Measurements from ENCODE around the gene MGAT3. TPM values are rescaled to one million over a fixed set of nuclear protein-coding genes. Genes with fewer than 3 reads are reported as not detected.

The MGAT3 gene
- polyA plus RNA-seq, 3 donors = 0.03 TPM; not detected in 2

- Histone ChIP-seq H3K9me3 (replicated peaks in 1 of 2; ENCODE audit: control insufficient read depth in 1 of 2, insufficient read depth in 1 of 2, low read length in 2 of 2) (no peaks in the 10 kb centered on the region), H3K9ac (ENCODE audit: insufficient read depth, low read length, poor library complexity, severe bottlenecking) (no peak overlapping the region), H3K27ac (ENCODE audit: low read depth in 1 of 2, low read length in 2 of 2) (no peak overlapping the region), H3K36me3 (replicated peaks in 1 of 2; ENCODE audit: control insufficient read depth in 1 of 2, insufficient read depth in 2 of 2, low read length in 2 of 2) (no peaks in the 10 kb centered on the region), H3K4me2 (replicated peaks; ENCODE audit: extremely low read depth, low read length, poor library complexity, severe bottlenecking) (no peak overlapping the region), H2AFZ (ENCODE audit: insufficient read depth, low read depth, low read length, poor library complexity, severe bottlenecking) (no peak overlapping the region), H3K4me3 (replicated peaks in 1 of 3; ENCODE audit: low read depth in 2 of 3, low read length in 3 of 3) (no peak overlapping the region), H3K79me2 (ENCODE audit: insufficient read depth, low read length) (no peaks in the 10 kb centered on the region), H3K4me1 (ENCODE audit: control insufficient read depth in 1 of 2, insufficient read depth in 2 of 2, low read length in 2 of 2) (peaks cover 9 to 12% of the 10 kb centered on the region in 2 donors), H4K20me1 (ENCODE audit: insufficient read depth, low read length) (no peaks in the 10 kb centered on the region), H3K27me3 (ENCODE audit: control insufficient read depth in 2 of 2, insufficient read depth in 2 of 2, low read length in 2 of 2) (peaks cover 0 to 34% of the 10 kb centered on the region in 2 donors)
- Mint-ChIP-seq H3K27ac (no peak overlapping the region), H3K4me3 (no peak overlapping the region), H3K36me3 (peaks cover 0 to 3% of the 10 kb centered on the region in 2 donors), H3K27me3 (ENCODE audit: low read depth in 3 of 3) (peaks cover 32 to 42% (median 40%) of the 10 kb centered on the region in 3 donors), H3K4me1 (peaks cover 9% of the 10 kb centered on the region), H3K9me3 (peaks cover 0 to 10% (median 0%) of the 10 kb centered on the region in 7 donors)
- 95% methylated on average over 12 of the region's 13 CpGs for WGBS (ENCODE audit: insufficient coverage)
- TF ChIP-seq CTCF (IDR thresholded peaks at IDR 0.05) = no peak
- no peak for DNase-seq
- intact Hi-C loops (cut with micrococcal nuclease) = no loop called here
Observed at GRCh38 chr22:39450258-39450955, 6.4 kb upstream of the MGAT3 start.

GRCh38 chr22:39452740-39453040, 4.1 kb upstream of the MGAT3 start:
- Histone ChIP-seq H3K9ac (ENCODE audit: insufficient read depth, low read length, poor library complexity, severe bottlenecking) (no peak overlapping the region), H3K27ac (ENCODE audit: low read depth in 1 of 2, low read length in 2 of 2) (no peak overlapping the region), H2AFZ (ENCODE audit: insufficient read depth, low read depth, low read length, poor library complexity, severe bottlenecking) (no peak overlapping the region), H3K4me1 (ENCODE audit: control insufficient read depth in 1 of 2, insufficient read depth in 2 of 2, low read length in 2 of 2) (peaks cover 0 to 4% of the 10 kb centered on the region in 2 donors), H3K36me3 (replicated peaks in 1 of 2; ENCODE audit: control insufficient read depth in 1 of 2, insufficient read depth in 2 of 2, low read length in 2 of 2) (no peaks in the 10 kb centered on the region), H3K9me3 (replicated peaks in 1 of 2; ENCODE audit: control insufficient read depth in 1 of 2, insufficient read depth in 1 of 2, low read length in 2 of 2) (peaks cover 0 to 4% of the 10 kb centered on the region in 2 donors), H3K4me2 (replicated peaks; ENCODE audit: extremely low read depth, low read length, poor library complexity, severe bottlenecking) (no peak overlapping the region), H4K20me1 (ENCODE audit: insufficient read depth, low read length) (no peaks in the 10 kb centered on the region), H3K79me2 (ENCODE audit: insufficient read depth, low read length) (no peaks in the 10 kb centered on the region), H3K27me3 (ENCODE audit: control insufficient read depth in 2 of 2, insufficient read depth in 2 of 2, low read length in 2 of 2) (peaks cover 8 to 36% of the 10 kb centered on the region in 2 donors), H3K4me3 (replicated peaks in 1 of 3; ENCODE audit: low read depth in 2 of 3, low read length in 3 of 3) (no peak overlapping the region)
- H3K4me1 Mint-ChIP-seq = peaks cover 3% of the 10 kb centered on the region
- 85% methylated on average over 5 of the region's 6 CpGs for WGBS (ENCODE audit: insufficient coverage)
- H3K4me3 Mint-ChIP-seq = no peak overlapping the region
- no peak overlapping the region for H3K27ac Mint-ChIP-seq
- no peak for TF ChIP-seq CTCF (IDR thresholded peaks at IDR 0.05)
- peaks cover 0 to 15% (median 9%) of the 10 kb centered on the region in 7 donors for H3K9me3 Mint-ChIP-seq
- intact Hi-C loops (cut with micrococcal nuclease) = no loop called here
- no peak for DNase-seq
- peaks cover 40 to 45% (median 43%) of the 10 kb centered on the region in 3 donors for H3K27me3 Mint-ChIP-seq (ENCODE audit: low read depth in 3 of 3)
- peaks cover 1 to 8% of the 10 kb centered on the region in 2 donors for H3K36me3 Mint-ChIP-seq
